ENCODE results near the gene SLC34A2.

The SLC34A2 gene

GRCh38 chr4:25676221-25676620, 20.6 kb downstream of the SLC34A2 start:
- no peaks in the 10 kb centered on the region for H3K9me3 ChIP-seq (ENCODE audit: control insufficient read depth, insufficient read depth, low read length)
- H3K4me1 ChIP-seq (ENCODE audit: insufficient read depth, low read length) = no peaks in the 10 kb centered on the region
- H3K9ac ChIP-seq (ENCODE audit: low read depth, low read length) = no peak overlapping the region
- H3K36me3 ChIP-seq (ENCODE audit: insufficient read depth, low read length) = no peaks in the 10 kb centered on the region; the same call in 1 of the 2 replicates

- no peaks in the 10 kb centered on the region for H3K4me1 ChIP-seq (ENCODE audit: insufficient read depth, low read length)
- no peak overlapping the region for H3K9ac ChIP-seq (ENCODE audit: low read depth, low read length)
- H3K9me3 ChIP-seq (ENCODE audit: control insufficient read depth, insufficient read depth, low read length) = no peaks in the 10 kb centered on the region
- no peaks in the 10 kb centered on the region; the same call in 1 of the 2 replicates for H3K36me3 ChIP-seq (ENCODE audit: insufficient read depth, low read length)
Observed at GRCh38 chr4:25677157-25677556, 21.5 kb downstream of the SLC34A2 start.

GRCh38 chr4:25677943-25678342, 22.3 kb downstream of the SLC34A2 start:
- Histone ChIP-seq H3K9ac (ENCODE audit: low read depth, low read length) (no peak overlapping the region), H3K36me3 (ENCODE audit: insufficient read depth, low read length) (no peaks in the 10 kb centered on the region; the same call in 1 of the 2 replicates), H3K9me3 (ENCODE audit: control insufficient read depth, insufficient read depth, low read length) (no peaks in the 10 kb centered on the region), H3K4me1 (ENCODE audit: insufficient read depth, low read length) (no peaks in the 10 kb centered on the region)

- no peaks in the 10 kb centered on the region for H3K36me3 ChIP-seq (ENCODE audit: insufficient read depth, low read length)
- H3K4me1 ChIP-seq (ENCODE audit: insufficient read depth, low read length) = no peaks in the 10 kb centered on the region
- H3K9ac ChIP-seq (ENCODE audit: low read depth, low read length) = no peak overlapping the region
- no peaks in the 10 kb centered on the region for H3K9me3 ChIP-seq (ENCODE audit: control insufficient read depth, insufficient read depth, low read length)
Observed at GRCh38 chr4:25687773-25688172, 32.1 kb downstream of the SLC34A2 start.

GRCh38 chr4:25694466-25694865, 38.8 kb downstream of the SLC34A2 start:
- H3K9ac ChIP-seq (ENCODE audit: low read depth, low read length) = no peak overlapping the region
- H3K36me3 ChIP-seq (ENCODE audit: insufficient read depth, low read length) = no peaks in the 10 kb centered on the region
- H3K9me3 ChIP-seq (ENCODE audit: control insufficient read depth, insufficient read depth, low read length) = 0 out of 2 replicates have a peak, but pooled peaks cover 3% of the 10 kb centered on the region
- no peaks in the 10 kb centered on the region for H3K4me1 ChIP-seq (ENCODE audit: insufficient read depth, low read length)

GRCh38 chr4:25696409-25696808, 40.8 kb downstream of the SLC34A2 start:
- H3K9me3 ChIP-seq (ENCODE audit: control insufficient read depth, insufficient read depth, low read length) = 0 out of 2 replicates have a peak, but pooled peaks cover 3% of the 10 kb centered on the region

GRCh38 chr4:25697516-25697915, 41.9 kb downstream of the SLC34A2 start:
- Histone ChIP-seq H3K4me1 (ENCODE audit: insufficient read depth, low read length) (no peaks in the 10 kb centered on the region), H3K9ac (ENCODE audit: low read depth, low read length) (no peak overlapping the region), H3K36me3 (ENCODE audit: insufficient read depth, low read length) (no peaks in the 10 kb centered on the region), H3K9me3 (ENCODE audit: control insufficient read depth, insufficient read depth, low read length) (0 out of 2 replicates have a peak, but pooled peaks cover 3% of the 10 kb centered on the region)

More at GRCh38 chr4:25696409-25696808, 40.8 kb downstream of the SLC34A2 start:
- Histone ChIP-seq H3K4me1 (ENCODE audit: insufficient read depth, low read length) (no peaks in the 10 kb centered on the region), H3K9ac (ENCODE audit: low read depth, low read length) (no peak overlapping the region), H3K36me3 (ENCODE audit: insufficient read depth, low read length) (no peaks in the 10 kb centered on the region)

- Histone ChIP-seq H3K4me1 (ENCODE audit: insufficient read depth, low read length) (no peaks in the 10 kb centered on the region), H3K9ac (ENCODE audit: low read depth, low read length) (no peak overlapping the region), H3K9me3 (ENCODE audit: control insufficient read depth, insufficient read depth, low read length) (0 out of 2 replicates have a peak, but pooled peaks cover 3% of the 10 kb centered on the region), H3K36me3 (ENCODE audit: insufficient read depth, low read length) (no peaks in the 10 kb centered on the region)
Observed at GRCh38 chr4:25700661-25701060, 45.0 kb downstream of the SLC34A2 start.

- H3K4me1 ChIP-seq (ENCODE audit: insufficient read depth, low read length) = no peaks in the 10 kb centered on the region
- H3K9me3 ChIP-seq (ENCODE audit: control insufficient read depth, insufficient read depth, low read length) = 0 out of 2 replicates have a peak, but pooled peaks cover under 1% of the 10 kb centered on the region
- H3K36me3 ChIP-seq (ENCODE audit: insufficient read depth, low read length) = no peaks in the 10 kb centered on the region
- H3K9ac ChIP-seq (ENCODE audit: low read depth, low read length) = no peak overlapping the region
Observed at GRCh38 chr4:25702848-25703247, 47.2 kb downstream of the SLC34A2 start.

- H3K9ac ChIP-seq (ENCODE audit: low read depth, low read length) = no peak overlapping the region
- H3K9me3 ChIP-seq (ENCODE audit: control insufficient read depth, insufficient read depth, low read length) = no peaks in the 10 kb centered on the region
- no peaks in the 10 kb centered on the region for H3K4me1 ChIP-seq (ENCODE audit: insufficient read depth, low read length)
- H3K36me3 ChIP-seq (ENCODE audit: insufficient read depth, low read length) = no peaks in the 10 kb centered on the region
Observed at GRCh38 chr4:25703731-25704388, 48.2 kb downstream of the SLC34A2 start.

- H3K9ac ChIP-seq (ENCODE audit: low read depth, low read length) = no peak overlapping the region
- no peaks in the 10 kb centered on the region for H3K9me3 ChIP-seq (ENCODE audit: control insufficient read depth, insufficient read depth, low read length)
- H3K4me1 ChIP-seq (ENCODE audit: insufficient read depth, low read length) = no peaks in the 10 kb centered on the region
- H3K36me3 ChIP-seq (ENCODE audit: insufficient read depth, low read length) = no peaks in the 10 kb centered on the region
Observed at GRCh38 chr4:25704516-25704915, 48.9 kb downstream of the SLC34A2 start.

- Histone ChIP-seq H3K9me3 (ENCODE audit: control insufficient read depth, insufficient read depth, low read length) (no peaks in the 10 kb centered on the region), H3K4me1 (ENCODE audit: insufficient read depth, low read length) (no peaks in the 10 kb centered on the region), H3K36me3 (ENCODE audit: insufficient read depth, low read length) (no peaks in the 10 kb centered on the region), H3K9ac (ENCODE audit: low read depth, low read length) (no peak overlapping the region)
Observed at GRCh38 chr4:25710637-25711036, 55.0 kb downstream of the SLC34A2 start.

GRCh38 chr4:25712611-25713010, 57.0 kb downstream of the SLC34A2 start:
- no peaks in the 10 kb centered on the region for H3K4me1 ChIP-seq (ENCODE audit: insufficient read depth, low read length)
- no peaks in the 10 kb centered on the region for H3K9me3 ChIP-seq (ENCODE audit: control insufficient read depth, insufficient read depth, low read length)
- no peaks in the 10 kb centered on the region for H3K36me3 ChIP-seq (ENCODE audit: insufficient read depth, low read length)
- no peak overlapping the region for H3K9ac ChIP-seq (ENCODE audit: low read depth, low read length)

- Histone ChIP-seq H3K9ac (ENCODE audit: low read depth, low read length) (no peak overlapping the region), H3K4me1 (ENCODE audit: insufficient read depth, low read length) (no peaks in the 10 kb centered on the region), H3K36me3 (ENCODE audit: insufficient read depth, low read length) (no peaks in the 10 kb centered on the region), H3K9me3 (ENCODE audit: control insufficient read depth, insufficient read depth, low read length) (no peaks in the 10 kb centered on the region)
Observed at GRCh38 chr4:25713812-25714211, 58.2 kb downstream of the SLC34A2 start.

GRCh38 chr4:25722964-25723363, 67.3 kb downstream of the SLC34A2 start:
- Histone ChIP-seq H3K4me1 (ENCODE audit: insufficient read depth, low read length) (no peaks in the 10 kb centered on the region), H3K36me3 (ENCODE audit: insufficient read depth, low read length) (no peaks in the 10 kb centered on the region), H3K9me3 (ENCODE audit: control insufficient read depth, insufficient read depth, low read length) (no peaks in the 10 kb centered on the region), H3K9ac (ENCODE audit: low read depth, low read length) (no peak overlapping the region)

Data from ES-I3 (cell line).